Ovary (tissue), 3 donors: ENCODE data around the gene TTC3.

Experiments used
- CTCF ChIP-seq, 3 donors: fragments of 450-650 bp in 2 of 3; fragments of 200-600 bp in 1 of 3; IDR thresholded peaks; one replicate each; pipeline versions ENCODE4 v1.5.1 to v1.8.0; 2016 to 2022; ENCODE audit warnings: antibody characterized with exemption in 3 of 3, mild to moderate bottlenecking in 1 of 3
- POLR2A ChIP-seq: fragments of 450-650 bp; IDR thresholded peaks from one replicate; pipeline ENCODE4 v1.6.1; 2017; ENCODE audit warnings: antibody characterized with exemption, mild to moderate bottlenecking, moderate library complexity
- donor health status: DM: no; HTN: no; CAD: no.

- TF ChIP-seq POLR2A (no peak), CTCF (IDR thresholded peaks at IDR 0.05) (no peak)
Observed at GRCh38 chr21:37045556-37045955, 27.5 kb upstream of the TTC3 start.
